A549 (cell line): ENCODE data around the gene DQX1. TPM values are rescaled to one million over a fixed set of nuclear protein-coding genes. Genes with fewer than 3 reads are reported as not detected.

Experiments
- ATAC-seq, 2 experiments: fragments of 200-7000 bp in 1 of 2; fragments of >200 bp in 1 of 2; cut with Nextera tagmentation in 1 of 2; cut with Tn5 transposase in 1 of 2; 3 replicates each; pipeline versions ENCODE4 v1.8.0 to v1.9.1; 2018 to 2020; ENCODE audit warnings: mild to moderate bottlenecking in 1 of 2, moderate library complexity in 1 of 2
- CTCF ChIA-PET: fragments of 300-600 bp; sonication (Branson Sonifier 250); formaldehyde crosslinking; extraction: SDS; loops from one replicate; lab custom pipeline; 2021; ENCODE audit warnings: antibody characterized with exemption, inconsistent platforms; lab: Yijun Ruan, JAX
- POLR2A ChIA-PET: fragments of 350-600 bp; formaldehyde crosslinking; extraction: SDS; loops from one replicate; lab custom pipeline; 2021; ENCODE audit warnings: antibody characterized with exemption, inconsistent platforms; lab: Yijun Ruan, JAX
- DNase-seq, 2 experiments: peaks; one replicate each; pipeline versions ENCODE4 v3.0.0 to v3.0.0-alpha.2; 2011 to 2016; ENCODE audit warnings: low read depth in 1 of 2, low spot score in 1 of 2
- FAIRE-seq: peaks from 2 replicates; lab custom pipeline; 2011; peaks lifted over from hg19 to GRCh38; lab: Jason Lieb, UNC
- H3K27ac ChIP-seq, 2 experiments: fragments of >200 bp; sonication (Bioruptor Twin); formaldehyde crosslinking; 3 replicates each; pipeline ENCODE4 v1.5.1; 2016 to 2017
- H3K4me1 ChIP-seq: fragments of >200 bp; sonication (Bioruptor Twin); formaldehyde crosslinking; 3 replicates; pipeline ENCODE4 v1.6.1; 2016
- H3K4me2 ChIP-seq: fragments of >200 bp; sonication (Bioruptor Twin); formaldehyde crosslinking; 3 replicates; pipeline ENCODE4 v1.6.1; 2016
- H3K4me3 ChIP-seq: fragments of >200 bp; sonication (Bioruptor Twin); formaldehyde crosslinking; 3 replicates; pipeline ENCODE4 v1.5.1; 2016
- H3K9me3 ChIP-seq: fragments of >200 bp; sonication (Bioruptor Twin); formaldehyde crosslinking; 3 replicates; pipeline ENCODE4 v1.6.1; 2016
- EHF ChIP-seq: fragments of 250-450 bp; sonication (Bioruptor Pico); IDR thresholded peaks from 2 replicates; pipeline ENCODE4 v1.5.0; 2020; ENCODE audit warnings: mild to moderate bottlenecking
- EHMT2 ChIP-seq: fragments of 200-600 bp; sonication (generic); IDR thresholded peaks from 2 replicates; pipeline ENCODE4 v1.6.1; 2016; ENCODE audit warnings: antibody characterized with exemption, low read depth, mild to moderate bottlenecking, moderate library complexity
- EP300 ChIP-seq, 2 experiments: fragments of >200 bp; sonication (Bioruptor Twin); formaldehyde crosslinking; IDR thresholded peaks; 2 replicates in 1 of 2; 3 replicates in 1 of 2; pipeline ENCODE4 v1.6.1; 2016 to 2017
- HOXA7 ChIP-seq: fragments of 250-450 bp; sonication (Bioruptor Pico); IDR thresholded peaks from 2 replicates; pipeline ENCODE4 v1.5.0; 2020; ENCODE audit warnings: mild to moderate bottlenecking, moderate library complexity
- HOXB5 ChIP-seq: fragments of 250-450 bp; sonication (Bioruptor Pico); IDR thresholded peaks from 2 replicates; pipeline ENCODE4 v1.5.0; 2020; ENCODE audit warnings: mild to moderate bottlenecking, moderate library complexity
- JUNB ChIP-seq: fragments of >200 bp; sonication (Bioruptor Twin); formaldehyde crosslinking; IDR thresholded peaks from 2 replicates; pipeline ENCODE4 v1.6.1; 2016
- KDM1A ChIP-seq: fragments of 200-600 bp; sonication (generic); IDR thresholded peaks from 2 replicates; pipeline ENCODE4 v1.6.1; 2016; ENCODE audit warnings: low read depth, mild to moderate bottlenecking
- KDM5A ChIP-seq: fragments of 200-600 bp; sonication (generic); IDR thresholded peaks from 2 replicates; pipeline ENCODE4 v1.6.1; 2016; ENCODE audit warnings: antibody characterized with exemption, mild to moderate bottlenecking
- MAZ ChIP-seq: fragments of 150-350 bp; IDR thresholded peaks from 2 replicates; pipeline ENCODE4 v1.6.1; 2014; ENCODE audit warnings: antibody characterized with exemption, low read depth, low read length, borderline replicate concordance
- MYC ChIP-seq: IDR thresholded peaks from 2 replicates; pipeline ENCODE4 v1.6.1; 2012; ENCODE audit warnings: mild to moderate bottlenecking, inconsistent platforms, low read length, improper control_type of control experiment, borderline replicate concordance
- NR3C1 ChIP-seq: fragments of >200 bp; sonication (Bioruptor Twin); formaldehyde crosslinking; IDR thresholded peaks from 3 replicates; pipeline ENCODE4 v1.6.1; 2017
- POLR2A ChIP-seq: IDR thresholded peaks from 2 replicates; pipeline ENCODE4 v1.6.1; 2012; ENCODE audit warnings: mild to moderate bottlenecking, low read length
- POLR2AphosphoS2 ChIP-seq: conservative IDR thresholded peaks from 2 replicates; pipeline ENCODE4 v1.6.1; 2012; ENCODE audit warnings: low read length, improper control_type of control experiment, inconsistent platforms
- ZC3H11A ChIP-seq: fragments of 450-650 bp; IDR thresholded peaks from 2 replicates; pipeline ENCODE4 v1.6.1; 2014; ENCODE audit warnings: antibody characterized with exemption, mild to moderate bottlenecking
- ZFP36 ChIP-seq: fragments of 450-650 bp; IDR thresholded peaks from 2 replicates; pipeline ENCODE4 v1.6.1; 2014; ENCODE audit warnings: borderline replicate concordance; ENCODE audit not compliant: partially characterized antibody
- WGBS: methylation state at CpG from one replicate; pipeline ENCODE4 v1.1.6; 2017; ENCODE audit errors: missing lambda C conversion rate; 5-methylcytosine and 5-hydroxymethylcytosine counted together
- polyA plus RNA-seq, 4 experiments: library from polyadenylated mRNA; depleted of rRNA in 3 of 4; stranded (reverse); fragments of >200 nt; fragmentation: RNase III in 1 of 4; extraction: RNeasy Plus Mini Kit Qiagen cat#74134 plus additional on column Dnase treatment in 1 of 4; gene quantifications; 2 replicates in 3 of 4; 3 replicates in 1 of 4; pipeline ENCODE4 v1.2.3, GENCODE V29; 2011 to 2017
- TF ChIP-seq, protein P1 (sequence below): IDR thresholded peaks from 2 replicates; pipeline ENCODE4 v1.6.1; 2012
- TF ChIP-seq, protein P2 (sequence below): fragments of 250-450 bp; sonication (Bioruptor Pico); IDR thresholded peaks from 2 replicates; pipeline ENCODE4 v1.5.0; 2020; ENCODE audit warnings: low read depth, mild to moderate bottlenecking, moderate library complexity
- TF ChIP-seq, protein P3 (sequence below): IDR thresholded peaks from 2 replicates; pipeline ENCODE4 v1.6.1; 2012
- TF ChIP-seq, protein P4 (sequence below): fragments of 200-600 bp; sonication (generic); IDR thresholded peaks from 2 replicates; pipeline ENCODE4 v1.6.1; 2016; ENCODE audit warnings: antibody characterized with exemption, mild to moderate bottlenecking, moderate library complexity
- TF ChIP-seq, protein P5 (sequence below): fragments of 450-650 bp; IDR thresholded peaks from 2 replicates; pipeline ENCODE4 v1.6.1; 2014; ENCODE audit warnings: antibody characterized with exemption

The DQX1 gene
- polyA plus RNA-seq, 2 of the 4 experiments (the other 2 are of a cell fraction), result 0.15 to 0.39 TPM

DNA sequence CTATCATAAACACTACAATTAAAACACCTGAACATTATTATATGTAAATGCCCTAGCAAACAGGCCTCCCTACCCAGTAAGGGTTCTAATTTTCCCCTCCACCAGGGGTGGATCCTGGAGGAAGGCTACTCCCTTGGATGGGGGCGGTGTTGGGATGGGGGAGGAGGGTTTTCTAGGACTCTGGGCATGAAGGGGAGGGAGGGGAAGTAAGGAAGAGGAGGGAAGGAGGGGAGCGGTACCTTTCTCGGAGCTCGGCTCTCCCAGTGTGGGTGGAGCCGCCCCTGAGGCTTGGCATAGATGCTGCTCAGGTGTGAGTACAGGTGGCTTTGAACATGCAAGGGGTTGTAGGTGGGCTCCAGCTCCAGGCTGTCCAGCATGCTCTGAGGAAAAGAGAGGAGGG is 33.9 kb upstream of the DQX1 start (continued):
- TF ChIP-seq HOXA7 (CRISPR knock-in tag), result no peak
- TF ChIP-seq, protein P1, sequence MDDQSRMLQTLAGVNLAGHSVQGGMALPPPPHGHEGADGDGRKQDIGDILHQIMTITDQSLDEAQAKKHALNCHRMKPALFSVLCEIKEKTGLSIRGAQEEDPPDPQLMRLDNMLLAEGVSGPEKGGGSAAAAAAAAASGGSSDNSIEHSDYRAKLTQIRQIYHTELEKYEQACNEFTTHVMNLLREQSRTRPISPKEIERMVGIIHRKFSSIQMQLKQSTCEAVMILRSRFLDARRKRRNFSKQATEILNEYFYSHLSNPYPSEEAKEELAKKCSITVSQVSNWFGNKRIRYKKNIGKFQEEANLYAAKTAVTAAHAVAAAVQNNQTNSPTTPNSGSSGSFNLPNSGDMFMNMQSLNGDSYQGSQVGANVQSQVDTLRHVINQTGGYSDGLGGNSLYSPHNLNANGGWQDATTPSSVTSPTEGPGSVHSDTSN, result no peak
- no peak for TF ChIP-seq HOXB5 (CRISPR knock-in tag)
- TF ChIP-seq ZC3H11A, result no peak
- no peak for TF ChIP-seq EHF (CRISPR knock-in tag)
- TF ChIP-seq, protein P2, sequence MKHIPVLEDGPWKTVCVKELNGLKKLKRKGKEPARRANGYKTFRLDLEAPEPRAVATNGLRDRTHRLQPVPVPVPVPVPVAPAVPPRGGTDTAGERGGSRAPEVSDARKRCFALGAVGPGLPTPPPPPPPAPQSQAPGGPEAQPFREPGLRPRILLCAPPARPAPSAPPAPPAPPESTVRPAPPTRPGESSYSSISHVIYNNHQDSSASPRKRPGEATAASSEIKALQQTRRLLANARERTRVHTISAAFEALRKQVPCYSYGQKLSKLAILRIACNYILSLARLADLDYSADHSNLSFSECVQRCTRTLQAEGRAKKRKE (CRISPR knock-in tag), result no peak

DNA sequence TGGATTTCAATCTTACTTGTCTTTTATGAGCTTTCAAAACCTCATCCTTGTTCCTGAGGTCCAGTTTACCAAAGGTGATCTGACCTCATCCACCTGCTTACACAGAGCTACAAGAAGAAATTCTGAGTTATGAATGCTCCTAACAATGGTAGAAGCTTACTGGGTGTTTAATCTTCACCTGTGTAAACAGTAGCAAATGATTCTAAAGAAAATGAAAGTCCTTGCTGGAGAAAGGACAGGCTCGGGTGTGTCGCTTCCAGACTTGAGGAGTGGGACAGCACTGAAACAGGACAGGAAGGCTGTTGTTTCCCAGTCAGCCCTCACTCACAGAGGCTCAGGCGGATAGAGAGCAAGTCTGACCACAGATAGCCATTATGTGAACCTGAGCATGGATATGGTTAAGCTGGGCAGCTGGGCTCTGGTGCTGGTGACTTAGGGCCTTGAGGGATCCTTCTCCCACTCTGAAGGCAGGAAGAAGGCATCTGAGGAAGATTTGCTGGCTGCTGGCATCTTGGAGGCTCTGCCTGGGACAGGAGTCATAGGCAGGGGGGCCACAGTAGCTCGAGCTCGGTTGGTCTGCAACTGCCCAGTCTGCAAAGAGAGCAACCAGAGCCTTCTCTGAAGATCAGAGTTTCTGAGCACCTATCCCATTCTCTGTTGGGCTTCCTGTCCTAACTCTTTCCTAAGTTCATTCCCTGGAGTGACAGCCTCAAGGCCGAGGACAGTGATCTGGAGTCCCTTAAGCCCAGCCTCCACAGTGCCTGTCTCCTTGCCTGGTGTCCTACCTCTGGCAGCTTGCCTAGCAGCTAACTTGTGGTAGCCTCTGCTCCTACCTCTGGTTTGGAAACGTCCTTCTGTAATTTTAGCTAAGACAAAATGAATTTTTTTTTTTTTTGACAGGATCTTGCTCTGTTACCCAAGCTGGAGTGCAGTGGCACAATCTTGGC is 32.5 kb upstream of the DQX1 start:
- H3K9me3 ChIP-seq, result no peaks in the 10 kb centered on the region
- no peak for ATAC-seq
- TF ChIP-seq ZC3H11A, result no peak
- no peak for TF ChIP-seq EHMT2
- no peak for TF ChIP-seq JUNB
- TF ChIP-seq NR3C1, result no peak
- TF ChIP-seq MYC, result no peak
- no peak for TF ChIP-seq KDM5A
- TF ChIP-seq POLR2A, result no peak
- TF ChIP-seq POLR2AphosphoS2, result no peak
- no peak for TF ChIP-seq EP300 (IDR thresholded peaks at IDR 0.05)
- TF ChIP-seq ZFP36, result no peak
- TF ChIP-seq KDM1A, result no peak
- TF ChIP-seq, protein P3, sequence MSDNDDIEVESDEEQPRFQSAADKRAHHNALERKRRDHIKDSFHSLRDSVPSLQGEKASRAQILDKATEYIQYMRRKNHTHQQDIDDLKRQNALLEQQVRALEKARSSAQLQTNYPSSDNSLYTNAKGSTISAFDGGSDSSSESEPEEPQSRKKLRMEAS, result no peak
- TF ChIP-seq MAZ, result no peak
- TF ChIP-seq, protein P4, sequence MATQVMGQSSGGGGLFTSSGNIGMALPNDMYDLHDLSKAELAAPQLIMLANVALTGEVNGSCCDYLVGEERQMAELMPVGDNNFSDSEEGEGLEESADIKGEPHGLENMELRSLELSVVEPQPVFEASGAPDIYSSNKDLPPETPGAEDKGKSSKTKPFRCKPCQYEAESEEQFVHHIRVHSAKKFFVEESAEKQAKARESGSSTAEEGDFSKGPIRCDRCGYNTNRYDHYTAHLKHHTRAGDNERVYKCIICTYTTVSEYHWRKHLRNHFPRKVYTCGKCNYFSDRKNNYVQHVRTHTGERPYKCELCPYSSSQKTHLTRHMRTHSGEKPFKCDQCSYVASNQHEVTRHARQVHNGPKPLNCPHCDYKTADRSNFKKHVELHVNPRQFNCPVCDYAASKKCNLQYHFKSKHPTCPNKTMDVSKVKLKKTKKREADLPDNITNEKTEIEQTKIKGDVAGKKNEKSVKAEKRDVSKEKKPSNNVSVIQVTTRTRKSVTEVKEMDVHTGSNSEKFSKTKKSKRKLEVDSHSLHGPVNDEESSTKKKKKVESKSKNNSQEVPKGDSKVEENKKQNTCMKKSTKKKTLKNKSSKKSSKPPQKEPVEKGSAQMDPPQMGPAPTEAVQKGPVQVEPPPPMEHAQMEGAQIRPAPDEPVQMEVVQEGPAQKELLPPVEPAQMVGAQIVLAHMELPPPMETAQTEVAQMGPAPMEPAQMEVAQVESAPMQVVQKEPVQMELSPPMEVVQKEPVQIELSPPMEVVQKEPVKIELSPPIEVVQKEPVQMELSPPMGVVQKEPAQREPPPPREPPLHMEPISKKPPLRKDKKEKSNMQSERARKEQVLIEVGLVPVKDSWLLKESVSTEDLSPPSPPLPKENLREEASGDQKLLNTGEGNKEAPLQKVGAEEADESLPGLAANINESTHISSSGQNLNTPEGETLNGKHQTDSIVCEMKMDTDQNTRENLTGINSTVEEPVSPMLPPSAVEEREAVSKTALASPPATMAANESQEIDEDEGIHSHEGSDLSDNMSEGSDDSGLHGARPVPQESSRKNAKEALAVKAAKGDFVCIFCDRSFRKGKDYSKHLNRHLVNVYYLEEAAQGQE, result no peak
- TF ChIP-seq, protein P5, sequence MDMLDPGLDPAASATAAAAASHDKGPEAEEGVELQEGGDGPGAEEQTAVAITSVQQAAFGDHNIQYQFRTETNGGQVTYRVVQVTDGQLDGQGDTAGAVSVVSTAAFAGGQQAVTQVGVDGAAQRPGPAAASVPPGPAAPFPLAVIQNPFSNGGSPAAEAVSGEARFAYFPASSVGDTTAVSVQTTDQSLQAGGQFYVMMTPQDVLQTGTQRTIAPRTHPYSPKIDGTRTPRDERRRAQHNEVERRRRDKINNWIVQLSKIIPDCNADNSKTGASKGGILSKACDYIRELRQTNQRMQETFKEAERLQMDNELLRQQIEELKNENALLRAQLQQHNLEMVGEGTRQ, result no peak
- TF ChIP-seq, all 56 proteins: peak for 0
- no peak for DNase-seq
- POLR2A ChIA-PET, result no interaction called here
- CTCF ChIA-PET, result interaction anchor here (0.7 to 8.6 kb wide), 8 partner anchors 9 to 319 kb away, joined by 3 to 63 read pairs (median 3); partner anchors contain the start of genes CCDC142 and TTC31
- H3K27ac ChIP-seq, result no peak overlapping the region
- WGBS, result 67% methylated on average over 7 of the region's 7 CpGs
- FAIRE-seq, result no peak
- H3K4me1 ChIP-seq, result peaks cover 2% of the 10 kb centered on the region; the same call in 2 of the 3 replicates
- H3K4me2 ChIP-seq, result no peak overlapping the region
- H3K4me3 ChIP-seq, result no peak overlapping the region
